HG03565 (cell line): ENCODE measurements around the gene CCSAP.

Experiments
- ATAC-seq: cut with Tn5 transposase; IDR thresholded peaks from one replicate; pipeline ENCODE4 v1.9.1; 2021; ENCODE audit warnings: mild to moderate bottlenecking, moderate library complexity; ENCODE audit not compliant: unreplicated experiment

The CCSAP gene

GRCh38 chr1:229288516-229288915, 54.3 kb downstream of the CCSAP start:
- no peak for ATAC-seq

GRCh38 chr1:229287267-229287666, 55.6 kb downstream of the CCSAP start:
- no peak for ATAC-seq

GRCh38 chr1:229286099-229286766, 56.6 kb downstream of the CCSAP start:
- no peak for ATAC-seq

GRCh38 chr1:229285440-229285839, 57.4 kb downstream of the CCSAP start:
- no peak for ATAC-seq

GRCh38 chr1:229284887-229285286, 58.0 kb downstream of the CCSAP start:
- ATAC-seq: no peak

GRCh38 chr1:229283183-229283611, 59.6 kb downstream of the CCSAP start:
- no peak for ATAC-seq

GRCh38 chr1:229282295-229282823, 60.5 kb downstream of the CCSAP start:
- no peak for ATAC-seq

- no peak for ATAC-seq
These were observed 61.4 kb downstream of the CCSAP start for GRCh38 chr1:229281339-229281926.

GRCh38 chr1:229280921-229281320, 61.9 kb downstream of the CCSAP start:
- ATAC-seq: no peak

- no peak for ATAC-seq
These were observed 62.6 kb downstream of the CCSAP start for GRCh38 chr1:229280037-229280828.

GRCh38 chr1:229279242-229279641, 63.6 kb downstream of the CCSAP start:
- ATAC-seq: no peak

GRCh38 chr1:229278120-229278741, 64.6 kb downstream of the CCSAP start:
- no peak for ATAC-seq

- no peak for ATAC-seq
These were observed 67.8 kb downstream of the CCSAP start for GRCh38 chr1:229275005-229275404.

GRCh38 chr1:229273507-229274232, 69.2 kb downstream of the CCSAP start:
- no peak for ATAC-seq

- no peak for ATAC-seq
These were observed 70.4 kb downstream of the CCSAP start for GRCh38 chr1:229272164-229273158.

- ATAC-seq: peak; percentile 23
These were observed 71.2 kb downstream of the CCSAP start for GRCh38 chr1:229271448-229272159.
